Measurements from ENCODE around the gene DARS1. TPM values are rescaled to one million over a fixed set of nuclear protein-coding genes. Genes with fewer than 3 reads are reported as not detected.

Gene DARS1
- total RNA-seq, 4 donors from 2014 or later, result 71.4 to 112 (median 81.2) TPM

GRCh38 chr2:135951041-135951583 lies 34.3 kb downstream of the DARS1 start:
- no peak for TF ChIP-seq CTCF (IDR thresholded peaks at IDR 0.05; ENCODE audit: low read depth)

GRCh38 chr2:135949451-135950234 lies 35.8 kb downstream of the DARS1 start:
- TF ChIP-seq CTCF (IDR thresholded peaks at IDR 0.05; ENCODE audit: low read depth), result no peak

- TF ChIP-seq CTCF (IDR thresholded peaks at IDR 0.05; ENCODE audit: low read depth), result no peak
Measured at GRCh38 chr2:135948642-135949355, 36.6 kb downstream of the DARS1 start.

- TF ChIP-seq CTCF (IDR thresholded peaks at IDR 0.05; ENCODE audit: low read depth), result no peak
Measured at GRCh38 chr2:135948141-135948540, 37.3 kb downstream of the DARS1 start.

GRCh38 chr2:135947483-135947882 lies 37.9 kb downstream of the DARS1 start:
- no peak for TF ChIP-seq CTCF (IDR thresholded peaks at IDR 0.05; ENCODE audit: low read depth)

- TF ChIP-seq CTCF (IDR thresholded peaks at IDR 0.05; ENCODE audit: low read depth), result no peak
Measured at GRCh38 chr2:135945526-135945925, 39.9 kb downstream of the DARS1 start.

GRCh38 chr2:135944625-135945024 lies 40.8 kb downstream of the DARS1 start:
- no peak for TF ChIP-seq CTCF (IDR thresholded peaks at IDR 0.05; ENCODE audit: low read depth)
